ENCODE data around the gene UGT3A1.

DNA sequence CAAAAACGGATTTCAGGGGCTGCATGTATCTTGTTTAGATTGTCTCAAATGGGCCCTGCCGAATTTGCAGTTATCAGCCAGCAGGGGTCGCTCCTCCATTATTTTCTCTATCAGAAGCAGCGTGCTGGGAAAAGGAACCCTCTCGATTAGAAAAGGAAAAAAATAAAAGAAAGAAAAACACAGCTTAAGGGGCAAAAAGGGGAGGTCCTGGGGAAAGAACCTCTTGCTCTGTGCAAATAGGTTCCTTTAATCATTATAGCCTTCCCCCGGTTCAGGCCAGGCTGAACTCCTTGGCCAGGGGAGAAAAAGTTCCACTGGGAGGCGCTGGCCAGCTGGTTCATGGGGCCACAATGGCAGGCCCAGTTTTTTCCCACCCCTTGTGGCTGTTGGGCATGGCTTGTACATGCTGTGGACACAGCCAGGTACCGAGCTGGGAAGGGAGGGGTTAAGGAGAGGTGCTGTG is 27.8 kb downstream of the UGT3A1 start:
- TF ChIP-seq EP300 (IDR thresholded peaks at IDR 0.05) (no peak), POLR2A (IDR thresholded peaks at IDR 0.05) (no peak)
- TF ChIP-seq, protein P1, sequence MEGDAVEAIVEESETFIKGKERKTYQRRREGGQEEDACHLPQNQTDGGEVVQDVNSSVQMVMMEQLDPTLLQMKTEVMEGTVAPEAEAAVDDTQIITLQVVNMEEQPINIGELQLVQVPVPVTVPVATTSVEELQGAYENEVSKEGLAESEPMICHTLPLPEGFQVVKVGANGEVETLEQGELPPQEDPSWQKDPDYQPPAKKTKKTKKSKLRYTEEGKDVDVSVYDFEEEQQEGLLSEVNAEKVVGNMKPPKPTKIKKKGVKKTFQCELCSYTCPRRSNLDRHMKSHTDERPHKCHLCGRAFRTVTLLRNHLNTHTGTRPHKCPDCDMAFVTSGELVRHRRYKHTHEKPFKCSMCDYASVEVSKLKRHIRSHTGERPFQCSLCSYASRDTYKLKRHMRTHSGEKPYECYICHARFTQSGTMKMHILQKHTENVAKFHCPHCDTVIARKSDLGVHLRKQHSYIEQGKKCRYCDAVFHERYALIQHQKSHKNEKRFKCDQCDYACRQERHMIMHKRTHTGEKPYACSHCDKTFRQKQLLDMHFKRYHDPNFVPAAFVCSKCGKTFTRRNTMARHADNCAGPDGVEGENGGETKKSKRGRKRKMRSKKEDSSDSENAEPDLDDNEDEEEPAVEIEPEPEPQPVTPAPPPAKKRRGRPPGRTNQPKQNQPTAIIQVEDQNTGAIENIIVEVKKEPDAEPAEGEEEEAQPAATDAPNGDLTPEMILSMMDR (IDR thresholded peaks at IDR 0.05) = no peak
